Activated naive CD8-positive, alpha-beta T cell treated with anti-CD3 and anti-CD28 coated beads for 36 hours (primary cell): ENCODE results near the gene EFHC1. TPM values are rescaled to one million over a fixed set of nuclear protein-coding genes. Genes with fewer than 3 reads are reported as not detected.
A peak's percentile ranks its signal among the peaks of the same experiment; 100 is the strongest.

Experiments
- DNase-seq: peaks from one replicate; pipeline ENCODE4 v3.0.0; 2021
- H3K27ac Mint-ChIP-seq: one replicate; pipeline ENCODE4 v1.8.0; 2022; ENCODE audit warnings: mild to moderate bottlenecking, moderate library complexity, mixed read lengths
- H3K27me3 Mint-ChIP-seq: one replicate; pipeline ENCODE4 v1.8.0; 2022; ENCODE audit warnings: mild to moderate bottlenecking, mixed read lengths
- H3K36me3 Mint-ChIP-seq: one replicate; pipeline ENCODE4 v1.8.0; 2021; ENCODE audit warnings: mild to moderate bottlenecking, mixed read lengths
- H3K4me1 Mint-ChIP-seq: one replicate; pipeline ENCODE4 v1.8.0; 2021; ENCODE audit warnings: mixed read lengths
- H3K4me3 Mint-ChIP-seq: one replicate; pipeline ENCODE4 v1.8.0; 2022; ENCODE audit warnings: mild to moderate bottlenecking, moderate library complexity, mixed read lengths
- H3K9me3 Mint-ChIP-seq: one replicate; pipeline ENCODE4 v1.8.0; 2022; ENCODE audit warnings: mixed read lengths
- total RNA-seq, 2 experiments: library from RNA; stranded (reverse); gene quantifications; one replicate each; pipeline ENCODE4 v1.2.3, GENCODE V29; 2021

Gene EFHC1
- total RNA-seq, 2 experiments from 2014 or later = 2.8 to 3.1 TPM

DNA sequence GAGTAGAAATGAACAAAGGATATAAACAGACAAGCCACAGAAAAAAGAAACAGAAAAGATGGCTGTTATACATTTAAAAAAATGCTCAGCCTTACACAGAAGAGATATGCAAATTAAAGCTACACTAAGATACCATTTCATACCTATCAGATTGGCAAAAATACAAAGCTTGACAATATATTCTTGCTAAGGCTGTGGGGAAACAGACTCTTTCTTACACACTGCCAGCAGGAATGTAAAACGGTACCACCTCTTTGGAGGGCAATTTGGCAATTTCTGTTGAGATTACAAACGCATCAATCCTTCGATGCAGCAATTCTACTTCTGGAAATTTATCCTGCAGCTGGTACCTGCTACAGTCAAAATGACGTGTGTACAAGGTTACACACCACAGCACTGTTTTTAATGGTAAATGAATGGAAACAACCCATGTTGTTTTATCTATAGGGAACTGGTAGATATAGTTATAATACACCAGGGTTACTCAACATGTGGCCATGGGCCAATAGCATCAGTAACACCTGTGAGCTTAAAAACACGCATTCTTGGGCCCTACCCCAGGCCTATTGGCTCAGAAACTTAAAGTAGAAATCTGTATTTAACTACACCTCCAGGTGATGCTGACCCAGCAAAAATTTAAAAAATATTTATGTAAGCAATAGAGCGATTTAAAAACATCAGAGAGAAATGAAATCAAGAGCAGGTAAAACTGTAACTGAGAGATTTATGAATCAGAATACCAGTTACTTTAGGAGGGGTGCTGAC, 103.4 kb downstream of the EFHC1 start:
- Mint-ChIP-seq H3K27ac (no peak overlapping the region), H3K4me3 (no peak overlapping the region), H3K27me3 (no peaks in the 10 kb centered on the region), H3K9me3 (no peaks in the 10 kb centered on the region), H3K36me3 (peaks cover 1% of the 10 kb centered on the region), H3K4me1 (no peaks in the 10 kb centered on the region)
- DNase-seq = no peak

DNA sequence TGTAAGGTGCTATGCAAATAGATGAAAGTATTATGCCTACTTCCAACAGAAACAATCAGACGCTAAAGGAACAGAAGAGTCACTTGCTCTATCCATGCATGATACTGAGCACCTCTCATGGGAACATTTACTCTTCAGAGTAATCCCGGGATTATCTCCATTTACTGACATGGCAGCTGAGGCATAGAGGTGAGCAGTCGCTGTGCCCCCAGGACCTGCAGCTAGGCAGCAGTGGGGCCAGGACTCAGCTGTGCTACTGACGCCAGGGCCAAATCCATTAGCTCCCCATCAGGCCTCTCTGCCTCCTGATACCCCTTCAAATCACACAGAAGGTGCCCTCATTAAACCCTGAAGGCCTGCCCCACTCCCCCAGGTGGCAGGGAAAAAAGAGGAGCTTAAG, 104.8 kb downstream of the EFHC1 start:
- H3K4me3 Mint-ChIP-seq = no peak overlapping the region
- no peaks in the 10 kb centered on the region for H3K9me3 Mint-ChIP-seq
- no peak overlapping the region for H3K27ac Mint-ChIP-seq
- H3K27me3 Mint-ChIP-seq = no peaks in the 10 kb centered on the region
- H3K36me3 Mint-ChIP-seq = no peaks in the 10 kb centered on the region
- DNase-seq = no peak
- peaks cover 2% of the 10 kb centered on the region for H3K4me1 Mint-ChIP-seq

DNA sequence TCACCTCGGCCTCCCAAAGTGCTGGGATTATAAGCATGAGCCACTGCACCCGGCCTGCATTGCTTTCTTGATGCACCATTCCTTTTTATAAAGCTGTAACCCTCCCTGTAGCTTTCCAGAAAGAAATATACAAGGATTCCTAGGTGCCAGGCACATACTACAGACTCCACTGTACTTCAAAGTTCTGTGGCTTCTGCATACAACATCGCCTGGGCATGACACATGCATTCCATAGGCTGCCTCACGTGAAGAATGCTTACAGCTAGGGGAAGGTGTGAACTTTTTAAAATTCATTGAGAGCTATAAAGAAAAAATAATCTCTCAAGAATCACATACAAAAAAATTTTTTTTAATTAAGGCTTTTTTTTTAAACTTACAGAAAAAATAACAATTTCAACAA, 106.5 kb downstream of the EFHC1 start:
- no peak for DNase-seq
- Mint-ChIP-seq H3K4me3 (no peak overlapping the region), H3K9me3 (no peaks in the 10 kb centered on the region), H3K27ac (no peak overlapping the region), H3K27me3 (no peaks in the 10 kb centered on the region), H3K4me1 (peaks cover 2% of the 10 kb centered on the region), H3K36me3 (no peaks in the 10 kb centered on the region)

DNA sequence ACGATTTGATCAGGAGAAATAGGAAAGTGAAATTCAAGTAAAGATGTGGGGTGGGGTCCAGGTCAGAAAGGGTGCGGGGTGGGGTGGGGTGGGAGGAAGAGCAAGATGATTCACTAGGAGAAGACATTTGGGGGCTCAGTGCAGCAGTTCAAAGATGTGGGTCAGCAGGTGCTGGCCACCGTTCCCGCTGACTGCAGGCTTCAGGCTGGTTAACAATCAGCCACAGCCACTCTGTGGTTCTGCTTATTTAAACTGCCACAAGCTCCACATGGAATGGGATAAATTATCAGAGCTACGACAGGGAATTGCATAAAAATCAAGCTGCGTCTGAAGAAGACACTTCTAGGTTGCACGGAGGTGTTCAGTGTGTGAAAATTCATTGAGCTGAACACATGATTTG, 107.3 kb downstream of the EFHC1 start:
- Mint-ChIP-seq H3K27me3 (no peaks in the 10 kb centered on the region), H3K4me1 (peaks cover 2% of the 10 kb centered on the region), H3K9me3 (no peaks in the 10 kb centered on the region), H3K4me3 (no peak overlapping the region), H3K36me3 (no peaks in the 10 kb centered on the region), H3K27ac (no peak overlapping the region)
- no peak for DNase-seq

DNA sequence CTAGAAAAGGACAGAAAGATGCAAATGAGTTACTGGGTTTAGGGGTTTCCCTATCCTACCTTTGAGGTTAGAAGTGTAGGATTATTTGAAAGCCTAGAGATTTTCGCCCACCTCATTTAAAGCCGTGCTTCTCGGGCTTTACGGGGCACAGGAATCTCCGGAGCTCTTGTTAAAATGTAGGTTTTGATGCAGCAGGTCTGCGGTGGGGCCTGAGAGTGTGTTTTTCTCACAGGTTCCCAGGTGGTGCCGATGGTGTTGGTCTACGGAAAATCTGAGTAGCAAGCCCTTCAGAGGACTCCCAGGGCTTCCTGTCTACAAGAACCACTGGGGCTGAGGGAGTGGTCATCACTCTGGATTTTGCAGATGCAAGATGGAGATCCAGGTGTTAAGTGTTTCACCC, 109.2 kb downstream of the EFHC1 start:
- no peaks in the 10 kb centered on the region for H3K27me3 Mint-ChIP-seq
- peaks cover 2% of the 10 kb centered on the region for H3K4me1 Mint-ChIP-seq
- no peak overlapping the region for H3K27ac Mint-ChIP-seq
- no peaks in the 10 kb centered on the region for H3K9me3 Mint-ChIP-seq
- DNase-seq = no peak
- no peak overlapping the region for H3K4me3 Mint-ChIP-seq
- H3K36me3 Mint-ChIP-seq = no peaks in the 10 kb centered on the region

DNA sequence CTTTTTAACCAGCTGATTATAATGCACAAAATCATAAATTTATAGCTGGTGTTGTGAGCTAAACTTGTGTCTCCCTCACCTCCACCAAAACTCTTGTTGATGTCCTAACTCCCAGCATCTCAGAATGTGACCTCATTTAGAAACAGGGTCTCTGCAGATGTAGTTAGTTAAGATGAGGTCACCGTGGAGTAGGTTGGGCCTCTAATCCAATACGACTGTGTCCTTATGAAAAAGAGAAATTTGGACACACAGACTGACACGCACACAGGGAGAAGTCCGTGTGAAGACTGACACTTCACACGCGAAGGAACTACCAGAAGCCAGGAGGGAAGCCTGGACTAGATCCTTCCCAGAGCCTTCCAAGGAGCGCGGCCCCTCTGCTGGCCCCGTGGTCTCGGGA, 110.2 kb downstream of the EFHC1 start:
- Mint-ChIP-seq H3K36me3 (peaks cover 3% of the 10 kb centered on the region), H3K27me3 (no peaks in the 10 kb centered on the region), H3K9me3 (no peaks in the 10 kb centered on the region), H3K4me1 (peaks cover 10% of the 10 kb centered on the region), H3K27ac (no peak overlapping the region), H3K4me3 (no peak overlapping the region)
- no peak for DNase-seq

DNA sequence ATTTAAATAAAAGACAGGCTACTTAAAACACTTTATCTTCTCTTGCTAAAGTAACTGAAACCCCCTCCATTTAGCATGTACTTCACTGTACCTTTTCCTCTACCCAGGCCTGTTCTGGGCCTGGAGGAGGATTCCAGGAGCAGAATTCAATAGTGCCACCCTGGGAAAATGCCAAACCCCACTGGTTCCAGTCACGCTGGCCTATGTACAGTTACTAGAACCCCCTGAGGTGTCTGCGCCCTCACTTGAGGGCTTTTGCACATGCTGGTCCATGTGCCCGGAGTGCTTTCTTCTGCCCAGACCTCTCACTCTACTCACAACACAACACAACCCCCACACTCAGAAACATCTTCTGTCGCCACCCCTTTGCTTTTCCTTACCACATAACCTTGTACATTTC, 111.3 kb downstream of the EFHC1 start:
- Mint-ChIP-seq H3K27me3 (no peaks in the 10 kb centered on the region), H3K9me3 (no peaks in the 10 kb centered on the region), H3K27ac (no peak overlapping the region), H3K4me3 (no peak overlapping the region), H3K4me1 (peaks cover 20% of the 10 kb centered on the region), H3K36me3 (peaks cover 3% of the 10 kb centered on the region)
- DNase-seq = no peak

DNA sequence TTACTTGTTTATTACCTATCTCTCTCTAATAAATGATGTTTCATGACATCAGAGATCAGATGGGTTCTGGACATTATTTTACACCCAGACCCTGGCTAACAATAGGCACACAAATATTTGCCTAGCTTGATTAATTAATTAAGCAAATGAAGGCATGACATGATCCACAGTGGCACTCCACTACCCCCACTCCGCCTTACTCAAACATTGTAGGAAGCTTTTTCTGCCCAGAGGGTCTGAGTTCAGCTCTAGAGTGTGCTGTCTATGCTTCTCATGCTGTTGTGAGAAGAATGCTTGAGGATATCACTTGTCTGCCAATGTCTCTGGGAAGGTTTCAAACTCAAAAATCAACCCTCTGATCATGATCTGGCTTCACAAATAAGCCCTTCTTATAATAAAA, 111.7 kb downstream of the EFHC1 start:
- Mint-ChIP-seq H3K4me1 (peaks cover 25% of the 10 kb centered on the region), H3K36me3 (peaks cover 3% of the 10 kb centered on the region), H3K27ac (no peak overlapping the region), H3K4me3 (no peak overlapping the region), H3K9me3 (no peaks in the 10 kb centered on the region), H3K27me3 (no peaks in the 10 kb centered on the region)
- no peak for DNase-seq

DNA sequence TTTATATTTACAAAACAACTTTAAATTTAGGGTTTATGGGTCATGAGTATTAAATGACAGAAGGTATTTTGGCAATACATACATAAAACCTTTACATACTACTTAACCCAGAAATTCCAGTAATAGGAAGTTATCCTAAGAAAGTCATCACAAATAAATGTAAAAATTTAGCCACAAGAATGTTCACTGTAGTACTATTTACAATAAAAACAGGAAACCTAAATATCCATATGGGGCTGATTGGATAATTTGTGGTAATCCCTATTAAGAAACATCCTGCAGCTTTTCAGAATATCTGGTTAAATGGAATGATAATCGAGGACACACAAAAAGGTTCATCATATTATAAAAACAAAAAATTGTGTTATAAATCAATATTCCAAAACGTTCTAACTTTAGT, 112.3 kb downstream of the EFHC1 start:
- peaks cover 31% of the 10 kb centered on the region for H3K4me1 Mint-ChIP-seq
- H3K36me3 Mint-ChIP-seq = peaks cover 3% of the 10 kb centered on the region
- no peaks in the 10 kb centered on the region for H3K9me3 Mint-ChIP-seq
- no peak overlapping the region for H3K27ac Mint-ChIP-seq
- DNase-seq = no peak
- no peak overlapping the region for H3K4me3 Mint-ChIP-seq
- H3K27me3 Mint-ChIP-seq = no peaks in the 10 kb centered on the region

DNA sequence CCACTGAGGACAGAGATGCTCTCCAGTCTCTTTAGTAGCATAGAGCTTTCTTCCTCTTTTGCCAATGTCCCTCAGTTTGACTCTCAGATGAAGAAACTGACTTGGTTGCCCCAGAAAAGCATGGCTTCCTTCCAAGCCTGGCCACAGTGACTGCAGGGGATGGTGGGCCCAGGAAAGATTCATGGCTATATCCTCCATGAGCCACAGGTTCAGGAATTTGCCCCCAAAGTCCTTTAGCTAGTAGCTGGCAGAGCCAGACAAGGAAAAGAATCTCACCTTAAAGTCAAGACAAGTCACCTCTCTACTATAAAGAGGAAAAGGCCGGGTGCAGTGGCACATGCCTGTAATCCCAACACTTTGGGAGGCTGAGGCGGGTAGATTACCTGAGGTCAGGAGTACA, 113.3 kb downstream of the EFHC1 start:
- Mint-ChIP-seq H3K36me3 (peaks cover 3% of the 10 kb centered on the region), H3K4me1 (peaks cover 36% of the 10 kb centered on the region), H3K27ac (no peak overlapping the region), H3K27me3 (no peaks in the 10 kb centered on the region), H3K4me3 (no peak overlapping the region), H3K9me3 (no peaks in the 10 kb centered on the region)
- DNase-seq = no peak

DNA sequence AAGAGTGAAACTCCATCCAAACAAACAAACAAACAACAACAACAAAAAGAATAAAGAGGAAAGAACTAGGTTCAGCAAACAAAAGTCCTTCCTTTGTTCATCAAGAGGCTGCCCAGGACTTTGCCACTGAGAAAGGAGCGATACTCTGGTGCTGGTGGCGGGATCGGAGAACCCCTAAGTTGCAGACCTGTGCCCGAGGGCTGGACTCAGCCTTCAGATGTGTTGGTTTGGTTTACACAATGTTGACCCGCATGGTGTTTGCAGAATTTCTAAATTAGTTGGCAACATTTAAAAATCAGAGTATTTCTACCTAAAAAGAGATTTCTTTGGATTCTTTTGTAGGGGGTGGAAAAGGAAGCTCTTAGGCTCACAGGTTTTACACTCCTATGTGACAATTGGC, 114.2 kb downstream of the EFHC1 start:
- peaks cover 34% of the 10 kb centered on the region for H3K4me1 Mint-ChIP-seq
- no peak overlapping the region for H3K4me3 Mint-ChIP-seq
- no peaks in the 10 kb centered on the region for H3K9me3 Mint-ChIP-seq
- H3K27me3 Mint-ChIP-seq = no peaks in the 10 kb centered on the region
- peaks cover 5% of the 10 kb centered on the region for H3K36me3 Mint-ChIP-seq
- DNase-seq = no peak
- H3K27ac Mint-ChIP-seq = no peak overlapping the region

DNA sequence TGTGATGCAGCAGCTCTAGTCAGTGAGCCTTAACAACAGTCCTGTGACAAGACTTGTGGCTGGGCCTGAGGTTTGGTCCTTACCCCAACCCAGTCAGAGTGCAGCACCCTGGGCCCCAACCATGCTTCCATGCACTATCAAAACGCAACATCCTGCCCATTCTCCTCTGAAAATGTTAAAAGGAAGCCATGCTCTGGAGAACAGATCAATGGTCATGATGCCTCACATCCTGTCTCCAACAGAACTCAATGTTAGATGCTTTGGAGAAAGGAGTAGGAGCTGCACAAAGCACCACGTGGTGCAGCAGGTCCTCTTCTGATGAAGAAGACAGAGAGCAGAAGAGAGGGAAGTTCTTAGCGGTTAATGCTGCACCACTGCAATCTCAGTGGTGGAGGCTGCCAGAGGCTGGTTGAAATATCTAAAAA, 114.8 kb downstream of the EFHC1 start:
- H3K9me3 Mint-ChIP-seq = no peaks in the 10 kb centered on the region
- H3K36me3 Mint-ChIP-seq = peaks cover 5% of the 10 kb centered on the region
- no peak overlapping the region for H3K27ac Mint-ChIP-seq
- H3K4me3 Mint-ChIP-seq = no peak overlapping the region
- H3K27me3 Mint-ChIP-seq = no peaks in the 10 kb centered on the region
- peaks cover 34% of the 10 kb centered on the region for H3K4me1 Mint-ChIP-seq
- peak; percentile 54 for DNase-seq

DNA sequence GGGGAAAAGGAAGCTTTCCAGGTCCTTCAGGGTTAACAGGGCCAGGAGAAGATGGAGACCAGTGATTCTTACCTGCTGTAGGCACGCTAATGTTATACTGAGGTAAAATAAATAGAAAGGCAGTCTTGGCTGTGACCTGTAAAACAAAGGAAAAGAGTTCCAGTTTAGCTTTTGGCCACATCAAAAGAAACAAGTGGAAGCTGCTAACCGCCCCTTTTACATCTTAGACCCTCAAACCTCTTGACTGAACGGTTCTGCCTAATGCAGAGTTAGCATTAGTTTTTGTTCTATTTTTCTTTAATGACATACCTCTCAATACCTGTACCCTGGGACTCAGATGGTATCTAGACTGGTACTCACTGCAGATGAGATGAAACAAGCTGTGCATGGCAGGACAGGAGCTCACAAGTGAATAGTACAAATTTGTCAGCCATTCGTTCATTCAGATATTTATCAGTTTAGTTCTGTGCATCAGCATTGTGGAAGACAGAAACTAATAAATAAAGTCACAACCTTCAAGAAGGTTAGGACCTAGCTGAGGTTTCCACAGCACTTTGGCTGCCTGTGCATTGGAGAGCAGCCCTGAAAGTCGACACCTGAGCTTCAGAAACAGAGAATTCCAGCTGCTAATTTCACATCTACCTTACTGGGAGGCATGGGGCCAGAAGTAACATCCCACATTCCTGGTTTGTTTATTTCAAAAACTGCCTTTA, 115.7 kb downstream of the EFHC1 start:
- H3K9me3 Mint-ChIP-seq = no peaks in the 10 kb centered on the region
- H3K4me3 Mint-ChIP-seq = no peak overlapping the region
- DNase-seq = no peak
- peaks cover 34% of the 10 kb centered on the region for H3K4me1 Mint-ChIP-seq
- H3K27ac Mint-ChIP-seq = no peak overlapping the region
- peaks cover 5% of the 10 kb centered on the region for H3K36me3 Mint-ChIP-seq
- H3K27me3 Mint-ChIP-seq = no peaks in the 10 kb centered on the region

DNA sequence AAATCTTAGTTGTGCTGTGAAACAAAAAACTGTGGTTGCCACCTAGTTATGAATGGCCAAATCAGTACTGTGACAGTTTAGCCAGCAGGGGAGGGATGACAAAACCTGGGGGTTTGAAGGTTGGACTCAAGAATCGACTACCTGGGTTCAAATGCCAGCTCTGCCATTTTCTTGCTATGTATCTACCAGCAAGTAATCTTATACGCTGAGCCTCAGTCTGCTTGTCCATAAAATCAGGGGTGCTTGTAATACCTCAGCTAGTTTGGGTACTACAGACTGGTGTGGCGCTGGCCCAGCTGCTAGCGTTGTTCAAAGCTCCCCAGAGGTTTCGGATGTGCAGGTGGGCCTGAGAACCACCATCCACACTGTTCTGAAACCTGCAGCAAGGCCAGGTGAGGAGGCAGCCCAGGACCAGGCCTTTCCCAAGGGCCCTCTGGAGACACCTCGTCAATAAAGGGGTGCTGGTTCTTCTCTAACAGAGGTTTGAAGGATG, 116.3 kb downstream of the EFHC1 start:
- Mint-ChIP-seq H3K9me3 (no peaks in the 10 kb centered on the region), H3K27me3 (no peaks in the 10 kb centered on the region), H3K4me1 (peaks cover 34% of the 10 kb centered on the region), H3K27ac (no peak overlapping the region), H3K4me3 (no peak overlapping the region), H3K36me3 (peaks cover 5% of the 10 kb centered on the region)
- DNase-seq = no peak

DNA sequence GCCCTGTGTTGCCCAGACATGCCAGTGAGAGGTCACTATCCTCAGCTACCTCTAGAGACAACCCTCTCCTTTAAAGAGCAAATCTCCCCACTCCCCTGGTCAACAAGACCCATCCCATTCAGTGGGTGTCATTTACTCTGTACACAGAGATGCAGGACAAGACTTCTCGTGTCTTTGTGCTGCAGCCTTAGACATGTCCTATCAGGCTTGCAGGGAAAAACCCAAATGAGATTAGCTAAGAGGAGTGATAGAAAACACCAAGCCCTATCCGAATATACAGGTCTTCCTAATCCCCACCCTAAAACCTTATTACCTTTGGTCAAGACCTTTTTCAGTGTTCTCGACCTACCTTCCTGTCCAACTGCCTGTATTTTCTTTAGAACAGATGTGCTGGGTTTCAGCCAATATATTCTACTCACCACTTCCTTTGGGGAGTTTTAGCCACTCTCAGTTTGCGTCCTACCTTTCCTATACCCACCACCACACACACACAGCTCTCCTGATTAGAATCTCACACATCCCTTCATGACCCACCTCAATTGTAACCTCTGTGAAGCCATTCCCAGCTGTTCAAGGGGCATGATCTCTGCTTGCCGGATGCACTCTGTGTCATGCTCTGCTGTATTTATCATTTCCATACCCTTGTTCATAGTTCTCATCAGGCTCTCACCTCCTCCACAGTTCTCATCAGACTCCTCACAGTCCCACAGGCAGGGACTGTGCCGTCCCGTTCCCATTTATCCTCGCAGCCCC, 117.0 kb downstream of the EFHC1 start:
- no peak overlapping the region for H3K4me3 Mint-ChIP-seq

More for the DNA sequence above, 117.0 kb downstream of the EFHC1 start:
- no peak for DNase-seq
- Mint-ChIP-seq H3K27ac (no peak overlapping the region), H3K36me3 (peaks cover 5% of the 10 kb centered on the region), H3K9me3 (no peaks in the 10 kb centered on the region), H3K27me3 (no peaks in the 10 kb centered on the region), H3K4me1 (peaks cover 34% of the 10 kb centered on the region)
